ENCODE results near the gene RFNG.

Gene RFNG

DNA sequence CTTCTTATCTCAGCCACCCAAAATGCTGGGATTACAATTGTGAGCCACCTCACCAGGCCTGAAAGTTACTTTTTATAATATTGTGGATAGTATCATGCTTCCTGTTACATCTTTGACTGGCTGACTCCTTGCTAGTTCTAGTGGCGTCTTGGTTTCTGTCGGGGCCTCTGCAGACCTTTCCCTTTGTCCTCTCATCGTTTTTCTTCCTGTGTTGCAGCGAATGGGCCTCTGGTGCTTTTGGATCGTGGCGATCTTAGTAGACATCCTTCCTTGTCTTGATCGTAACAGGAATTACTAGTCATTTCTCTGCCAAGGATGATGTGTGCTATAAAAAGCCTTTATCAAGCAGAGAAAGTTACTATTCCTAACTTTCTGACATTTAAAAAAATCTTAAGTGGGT is 53.4 kb downstream of the RFNG start:
- DNase-seq, result no peak
- Histone ChIP-seq H3K36me3 (replicated peaks) (no peaks in the 10 kb centered on the region), H3K27ac (no peak overlapping the region), H3K4me3 (ENCODE audit: low read depth, low read length) (no peak overlapping the region), H3K27me3 (replicated peaks) (no peaks in the 10 kb centered on the region)
- TF ChIP-seq, protein P1, sequence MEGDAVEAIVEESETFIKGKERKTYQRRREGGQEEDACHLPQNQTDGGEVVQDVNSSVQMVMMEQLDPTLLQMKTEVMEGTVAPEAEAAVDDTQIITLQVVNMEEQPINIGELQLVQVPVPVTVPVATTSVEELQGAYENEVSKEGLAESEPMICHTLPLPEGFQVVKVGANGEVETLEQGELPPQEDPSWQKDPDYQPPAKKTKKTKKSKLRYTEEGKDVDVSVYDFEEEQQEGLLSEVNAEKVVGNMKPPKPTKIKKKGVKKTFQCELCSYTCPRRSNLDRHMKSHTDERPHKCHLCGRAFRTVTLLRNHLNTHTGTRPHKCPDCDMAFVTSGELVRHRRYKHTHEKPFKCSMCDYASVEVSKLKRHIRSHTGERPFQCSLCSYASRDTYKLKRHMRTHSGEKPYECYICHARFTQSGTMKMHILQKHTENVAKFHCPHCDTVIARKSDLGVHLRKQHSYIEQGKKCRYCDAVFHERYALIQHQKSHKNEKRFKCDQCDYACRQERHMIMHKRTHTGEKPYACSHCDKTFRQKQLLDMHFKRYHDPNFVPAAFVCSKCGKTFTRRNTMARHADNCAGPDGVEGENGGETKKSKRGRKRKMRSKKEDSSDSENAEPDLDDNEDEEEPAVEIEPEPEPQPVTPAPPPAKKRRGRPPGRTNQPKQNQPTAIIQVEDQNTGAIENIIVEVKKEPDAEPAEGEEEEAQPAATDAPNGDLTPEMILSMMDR (IDR thresholded peaks at IDR 0.05; ENCODE audit: low read depth, low read length, missing control alignments), result no peak
- in situ Hi-C loops (cut with HindIII; ENCODE audit: low pct_ligation_motif_present, low sequenced_read_pairs), result no loop called here

Measured in brain microvascular endothelial cell (primary cell).